Epidermal melanocyte (primary cell): Measurements from ENCODE around the gene PIK3C2G.

Experiments used
- DNase-seq: peaks from one replicate; pipeline ENCODE4 v3.0.0; 2011; ENCODE audit warnings: low spot score; ENCODE audit not compliant: insufficient read length

PIK3C2G gene

DNA sequence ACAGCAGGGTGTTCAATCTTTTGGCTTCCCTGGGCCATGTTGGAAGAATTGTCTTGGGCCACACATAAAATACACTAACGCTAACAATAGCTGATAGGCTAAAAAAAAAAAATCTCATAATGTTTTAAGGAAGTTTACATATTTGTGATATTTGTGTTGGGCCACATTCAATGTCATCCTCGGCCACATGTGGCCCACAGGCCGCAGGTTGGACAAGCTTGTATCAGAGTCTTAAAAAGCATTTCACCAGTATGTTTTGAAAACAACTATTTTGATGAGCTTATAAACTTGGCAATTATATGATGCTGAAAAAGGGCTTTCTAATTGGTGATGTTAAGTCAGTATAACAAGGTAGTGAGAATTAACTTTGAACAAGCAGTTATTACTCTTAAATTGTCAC lies 78.9 kb downstream of the PIK3C2G start:
- DNase-seq, result no peak

DNA sequence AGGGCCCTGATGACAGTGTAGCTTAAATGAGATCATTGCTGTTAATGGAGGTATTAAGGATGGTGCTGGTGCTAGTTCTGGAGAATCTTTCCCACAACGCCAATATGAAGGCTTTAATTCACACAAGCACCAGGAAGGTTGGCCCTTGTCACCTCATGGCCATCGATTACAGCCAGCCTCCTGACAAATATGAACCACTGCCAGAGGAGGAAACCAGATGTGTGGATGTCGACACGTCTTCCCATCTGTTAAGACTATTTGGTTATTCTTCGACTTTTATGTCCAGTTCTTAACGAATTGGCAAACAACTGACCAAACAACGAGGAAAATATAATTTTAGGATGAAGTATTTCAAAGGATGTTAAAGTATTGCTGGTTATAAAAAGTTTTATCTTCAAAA lies 79.5 kb downstream of the PIK3C2G start:
- DNase-seq, result no peak

DNA sequence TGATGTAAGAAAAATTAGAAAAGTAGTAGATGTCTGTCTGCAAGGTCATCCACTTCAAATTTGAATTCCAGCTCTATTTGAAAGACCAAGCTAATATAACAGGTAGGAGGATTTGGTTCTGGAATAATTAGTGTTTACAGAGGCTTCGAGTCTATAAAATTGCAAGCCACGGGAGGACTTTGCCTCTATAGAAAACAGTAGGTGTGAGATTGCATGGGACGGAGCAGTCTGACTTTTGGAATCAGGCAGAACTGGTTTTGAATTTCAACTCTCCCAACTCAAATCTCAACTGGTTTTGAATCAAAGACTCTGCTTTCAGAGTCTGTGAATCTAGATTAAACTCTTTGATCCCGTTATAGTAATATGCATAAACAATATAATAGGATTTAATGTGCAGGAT lies 82.4 kb downstream of the PIK3C2G start:
- no peak for DNase-seq

DNA sequence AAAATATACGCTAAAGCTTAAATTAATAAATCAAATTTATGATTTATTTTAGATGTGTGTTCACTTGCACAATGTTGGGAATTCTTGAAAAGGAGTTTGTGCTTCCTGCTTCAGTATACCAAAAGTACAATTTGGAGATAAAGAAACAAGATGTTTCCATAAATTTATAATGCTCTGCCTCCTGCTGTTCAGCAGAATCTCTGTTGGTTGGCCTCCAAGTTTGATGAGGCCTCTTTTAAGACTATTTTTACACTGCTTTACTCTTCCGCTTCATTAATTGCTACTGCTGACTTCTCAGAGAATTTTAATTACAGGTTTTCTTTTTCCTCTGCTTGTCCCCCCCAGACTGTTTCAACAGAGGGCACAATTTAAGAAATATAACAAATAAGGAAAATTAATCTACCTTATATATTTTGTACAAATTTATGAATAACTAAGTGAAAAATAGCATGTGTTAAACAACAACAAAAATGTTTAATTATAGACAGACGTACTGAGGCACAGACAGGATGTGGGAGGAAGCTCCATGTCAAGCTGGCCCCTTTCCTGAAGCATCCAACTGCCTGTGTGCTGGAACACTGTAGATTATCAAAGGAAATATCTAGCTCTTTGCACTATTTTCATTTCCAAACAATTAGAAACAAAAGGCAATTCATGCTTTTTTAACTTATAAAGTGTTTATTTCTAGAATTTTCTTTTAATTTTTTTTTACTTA lies 83.9 kb downstream of the PIK3C2G start:
- DNase-seq, result no peak

DNA sequence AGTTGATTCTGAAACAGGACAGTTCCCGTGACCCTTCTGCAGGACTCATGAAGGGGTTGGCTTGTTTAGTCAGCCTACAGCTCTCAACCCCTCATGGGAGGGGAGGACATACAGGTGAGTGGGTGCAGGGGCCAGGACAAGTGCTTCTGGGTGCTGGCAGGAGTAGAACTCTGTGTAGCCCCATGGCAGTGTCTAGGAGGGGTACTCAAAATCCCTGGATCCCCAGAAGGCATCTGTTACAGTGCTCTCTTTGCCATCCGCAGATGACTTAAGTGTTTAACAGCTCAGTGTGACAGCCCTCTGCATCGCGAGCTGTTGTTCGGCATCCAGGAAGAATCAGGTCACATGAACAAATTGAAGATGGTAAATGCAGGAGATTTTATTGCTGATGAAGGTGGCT lies 91.0 kb downstream of the PIK3C2G start:
- DNase-seq, result no peak

DNA sequence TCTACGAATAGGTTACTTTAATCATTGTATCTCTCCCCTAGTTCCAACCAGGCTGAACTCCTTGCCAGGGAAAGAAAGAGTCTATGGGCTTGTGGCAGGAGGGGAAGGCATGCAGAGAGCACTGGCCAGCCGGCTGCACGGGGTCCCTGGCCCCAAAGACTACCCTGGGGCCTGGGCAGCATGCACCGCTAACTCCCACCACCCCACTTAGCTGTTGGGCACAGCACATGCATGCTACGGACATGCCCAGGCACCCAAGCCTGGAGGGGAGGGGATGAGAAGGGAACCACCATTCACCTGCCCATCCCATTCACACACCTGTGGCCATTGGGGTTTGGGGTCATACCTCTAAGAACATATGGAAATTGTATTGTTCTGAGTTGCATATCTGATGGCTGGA lies 94.1 kb downstream of the PIK3C2G start:
- DNase-seq, result no peak

DNA sequence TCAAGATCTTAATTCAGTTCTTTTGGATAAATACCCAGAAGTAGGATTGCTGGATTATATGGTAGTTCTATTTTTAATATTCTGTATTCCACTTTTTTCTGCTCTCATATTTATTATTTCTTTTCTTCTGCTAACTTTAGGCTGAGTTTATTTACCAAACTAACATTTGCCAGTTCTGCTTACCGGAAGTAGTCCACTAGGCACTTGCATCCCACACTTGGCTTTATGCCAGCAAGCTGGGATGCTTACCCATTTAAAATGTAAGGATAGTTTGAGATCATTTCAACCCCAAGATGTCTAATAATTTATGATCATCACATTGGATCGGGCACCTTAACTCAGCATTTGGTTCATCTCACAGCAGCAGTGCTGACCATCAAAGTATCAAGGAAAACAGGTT lies 96.8 kb downstream of the PIK3C2G start:
- DNase-seq, result no peak

DNA sequence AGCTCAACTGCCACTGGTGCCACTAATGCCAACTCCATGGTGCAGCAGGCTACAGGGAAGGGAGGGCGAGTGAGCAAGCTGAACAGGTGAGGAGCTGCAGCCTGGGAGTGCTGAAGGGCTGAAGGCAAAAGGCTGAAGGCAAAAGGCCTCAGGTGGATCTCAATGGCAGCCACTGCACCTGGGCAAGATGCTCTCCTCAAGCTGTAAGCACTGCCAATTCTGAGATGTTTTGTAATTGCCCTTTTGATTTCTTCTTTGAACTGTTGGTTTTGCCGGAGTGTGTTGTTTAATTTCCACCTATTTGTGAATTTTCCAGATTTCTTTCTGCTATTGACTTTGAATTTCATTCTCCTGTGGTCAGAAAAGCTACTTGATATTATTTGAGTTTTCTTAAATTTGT lies 97.6 kb downstream of the PIK3C2G start:
- DNase-seq, result no peak

DNA sequence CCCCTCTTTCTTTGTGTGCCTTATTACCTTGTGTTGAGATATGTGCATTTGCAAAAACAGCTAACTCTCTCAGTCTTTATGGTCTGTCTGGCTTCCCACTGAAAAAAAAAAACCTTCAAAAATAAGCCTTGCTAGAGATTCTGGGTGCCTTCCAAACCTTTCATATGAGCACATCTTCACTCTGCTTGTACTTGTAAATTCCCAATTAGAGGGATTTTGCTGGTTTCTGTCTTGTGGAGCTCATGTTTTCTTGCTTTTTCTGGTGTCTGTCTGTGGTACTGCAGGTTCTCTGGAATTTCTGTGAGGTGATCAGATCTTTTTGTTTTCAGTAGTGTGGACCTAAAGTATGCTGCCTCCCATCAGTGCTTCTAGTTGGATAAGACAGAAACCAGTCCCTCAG lies 100.1 kb downstream of the PIK3C2G start:
- DNase-seq, result no peak

DNA sequence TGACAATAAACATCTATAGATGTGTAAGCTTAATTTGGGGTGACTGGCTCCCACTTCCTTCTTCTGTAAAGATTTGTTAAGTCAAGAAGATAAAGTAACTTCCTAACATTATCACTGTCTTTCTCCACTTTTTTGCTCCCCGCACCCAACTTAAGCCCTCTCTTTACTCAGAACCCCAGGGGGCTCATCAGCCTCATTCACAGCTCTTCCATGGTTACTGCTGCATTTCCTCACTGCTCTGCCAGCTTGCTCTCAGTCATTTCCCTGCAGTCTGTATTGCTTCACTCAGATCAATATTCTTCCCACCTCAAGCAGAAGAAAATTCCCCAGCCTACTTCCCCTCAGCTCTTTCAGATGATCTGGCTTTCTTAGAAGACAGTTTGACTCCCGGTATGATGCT lies 102.0 kb downstream of the PIK3C2G start:
- DNase-seq, result no peak

DNA sequence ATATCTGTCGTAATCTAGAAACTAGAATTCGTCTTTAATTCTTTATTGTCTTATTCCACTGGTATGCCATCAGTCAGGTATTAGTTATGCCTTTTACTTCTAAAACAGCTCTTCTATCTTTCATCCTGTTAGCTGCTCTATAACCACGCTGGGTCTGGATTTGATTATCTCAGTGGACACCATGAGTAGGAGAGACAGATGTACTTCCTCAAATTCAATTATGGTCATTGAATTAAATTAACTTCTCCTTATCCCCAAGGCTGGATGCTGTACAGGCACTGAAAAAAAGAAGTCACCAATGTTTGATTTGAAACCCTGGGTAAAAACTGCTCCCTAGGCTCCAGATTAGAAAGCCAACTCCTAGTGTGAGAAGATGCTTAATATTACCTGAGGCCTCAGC lies 107.3 kb downstream of the PIK3C2G start:
- no peak for DNase-seq

DNA sequence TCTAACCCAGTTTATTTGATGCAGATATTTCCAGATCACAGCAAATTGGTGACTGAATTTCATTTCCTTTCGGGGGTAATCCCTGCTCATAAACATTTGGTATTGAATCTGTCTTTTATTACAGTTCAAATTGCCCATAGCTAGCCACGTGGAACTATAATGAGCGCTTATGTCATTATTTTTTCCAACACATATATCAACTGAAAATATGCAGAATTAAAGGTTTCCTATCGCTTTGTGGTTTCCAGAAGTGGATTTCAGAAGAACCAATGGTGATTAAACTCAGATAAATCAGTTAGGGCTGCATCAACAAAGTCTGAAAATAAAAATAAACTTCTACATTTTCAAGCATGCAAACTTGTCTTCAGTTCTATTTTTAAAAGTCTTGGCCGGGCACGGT lies 111.9 kb downstream of the PIK3C2G start:
- DNase-seq, result no peak

DNA sequence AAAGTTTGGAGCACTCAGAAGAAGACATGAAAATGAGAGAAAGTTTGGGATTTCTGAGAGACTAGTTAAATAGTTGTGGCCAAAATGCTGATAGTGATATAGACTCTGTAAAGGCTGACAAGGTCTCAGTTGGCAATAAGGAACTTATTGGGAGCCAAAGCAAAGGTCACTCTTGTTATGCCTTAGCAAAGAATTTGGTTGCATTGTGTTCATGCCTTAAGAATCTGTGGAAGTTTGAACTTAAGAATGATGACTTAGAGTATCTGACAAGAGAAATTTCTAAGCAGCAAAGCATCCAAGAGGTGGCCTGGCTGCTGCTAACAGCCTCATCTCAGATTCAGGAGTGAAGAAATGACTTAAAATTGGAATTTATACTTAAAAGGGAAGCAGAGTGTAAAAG lies 113.8 kb downstream of the PIK3C2G start:
- DNase-seq, result no peak

DNA sequence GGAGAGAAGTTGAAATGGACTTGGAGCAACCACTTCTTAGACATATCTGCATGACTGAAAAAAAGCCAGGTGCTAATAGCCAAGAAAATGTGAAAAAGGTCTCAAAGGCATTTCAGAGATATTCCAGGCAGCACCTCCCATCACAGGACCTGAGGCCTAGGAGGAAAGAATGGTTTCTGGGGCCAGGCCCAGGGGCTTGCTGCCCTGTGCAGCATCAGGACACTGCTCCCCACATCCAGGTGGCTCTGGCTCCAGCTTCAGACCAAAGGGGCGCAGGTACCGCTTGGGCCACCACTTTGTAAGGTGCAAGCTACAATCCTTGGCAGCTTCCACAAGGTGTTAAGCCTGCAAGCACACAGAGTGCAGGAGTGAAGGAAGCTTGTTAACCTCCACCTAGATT lies 114.3 kb downstream of the PIK3C2G start:
- no peak for DNase-seq

DNA sequence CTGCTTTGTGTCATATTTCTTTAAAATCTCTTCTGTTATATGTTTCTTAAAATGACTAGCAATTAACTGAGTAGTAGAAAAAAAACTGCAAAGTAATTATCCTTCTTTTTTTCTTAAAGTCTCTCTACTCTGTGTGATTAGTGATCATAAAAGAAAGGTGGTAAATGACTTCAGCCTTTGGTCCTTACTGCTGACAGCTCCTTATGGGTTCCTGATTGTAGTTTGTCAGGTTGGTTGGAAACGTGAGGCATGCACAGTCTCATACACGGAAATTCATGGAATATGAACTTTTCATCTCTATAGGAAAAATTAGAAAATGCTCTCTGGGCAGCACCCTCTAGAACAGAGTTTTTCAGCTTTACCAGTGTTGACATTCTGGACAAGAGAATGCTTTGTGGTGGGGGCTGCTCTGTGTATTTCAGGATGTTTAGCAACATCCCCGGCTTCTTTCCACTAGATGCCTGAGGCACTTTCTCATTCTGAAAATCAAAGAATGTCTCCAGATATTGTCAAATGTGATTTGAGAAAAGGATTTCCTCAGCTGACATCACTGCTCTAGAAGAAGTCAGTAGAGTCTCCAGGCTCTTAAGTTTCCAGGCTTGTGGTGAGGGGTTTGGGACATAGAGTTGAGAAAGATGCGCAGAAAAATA lies 121.0 kb downstream of the PIK3C2G start:
- DNase-seq, result no peak

DNA sequence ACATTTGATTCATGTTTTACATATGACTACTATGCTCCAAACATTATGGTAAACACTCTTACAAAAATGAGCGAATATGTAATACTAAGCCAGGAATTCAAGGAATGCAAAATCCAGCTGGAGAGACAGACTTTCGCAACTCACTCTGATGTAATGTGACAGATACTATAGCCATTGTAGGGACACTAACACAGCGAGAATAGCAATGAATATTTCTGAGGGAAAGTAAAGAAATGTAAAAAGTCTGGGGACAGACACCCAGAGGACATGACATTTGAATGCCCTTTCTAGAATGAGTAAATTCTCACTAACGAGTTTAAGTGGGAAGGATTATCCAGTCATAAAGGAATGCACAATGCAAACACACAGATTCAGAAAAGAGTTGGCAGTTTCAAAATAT lies 121.9 kb downstream of the PIK3C2G start:
- peak; percentile 57 for DNase-seq

DNA sequence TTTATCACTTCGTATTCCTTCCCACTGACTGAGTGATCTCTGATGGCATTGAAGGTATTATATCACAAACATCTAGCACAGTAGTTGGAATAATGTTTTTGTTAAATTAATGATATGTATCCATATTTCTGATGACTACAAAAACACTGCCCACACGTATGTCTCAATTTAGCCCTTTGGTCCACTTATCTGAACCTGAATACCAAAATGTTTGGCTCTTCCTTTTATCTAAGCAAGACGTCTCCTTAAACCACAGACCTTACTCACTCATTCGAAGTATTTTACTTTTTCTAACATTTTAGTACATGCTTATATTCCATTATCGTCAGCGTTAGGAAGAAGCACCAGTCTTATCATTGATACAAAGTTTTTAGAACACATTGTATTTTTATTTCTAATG lies 126.4 kb downstream of the PIK3C2G start:
- no peak for DNase-seq

DNA sequence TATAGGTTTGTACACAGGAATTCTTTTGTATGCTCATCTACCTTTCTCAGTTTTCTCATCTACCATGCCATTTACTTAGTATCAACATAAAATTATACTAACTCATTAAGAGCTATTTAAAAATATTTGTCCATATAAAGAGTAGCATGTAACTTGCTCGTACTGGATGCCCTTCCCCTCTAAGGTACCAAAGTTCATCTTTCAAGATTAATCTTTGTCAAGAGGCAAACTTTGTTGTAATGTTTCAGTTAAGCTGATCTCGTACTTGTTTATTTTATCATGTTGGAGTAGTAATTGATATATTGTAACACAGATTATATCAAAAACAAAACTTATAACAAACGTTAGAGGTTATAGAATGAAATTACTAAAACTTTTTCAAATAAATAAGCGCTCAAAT lies 128.5 kb downstream of the PIK3C2G start:
- no peak for DNase-seq

DNA sequence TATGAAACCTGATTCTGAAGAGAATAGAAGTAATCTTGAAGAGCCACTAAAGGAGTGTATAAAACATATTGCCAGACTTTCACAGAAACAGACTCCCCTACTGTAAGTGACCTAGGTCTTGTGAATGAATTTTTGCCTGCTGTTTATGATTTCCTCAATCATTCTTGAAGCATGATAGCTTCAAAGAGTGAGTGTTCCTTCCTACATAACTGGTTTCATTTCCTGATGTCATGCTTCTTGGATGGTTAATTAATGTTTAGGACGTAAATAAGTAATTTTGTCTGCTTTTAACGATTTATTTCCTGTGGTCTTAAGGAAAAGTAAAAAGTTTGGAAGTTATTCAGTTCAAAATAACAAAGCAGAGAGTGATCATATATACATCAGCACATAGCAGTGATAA lies 129.8 kb downstream of the PIK3C2G start:
- no peak for DNase-seq

DNA sequence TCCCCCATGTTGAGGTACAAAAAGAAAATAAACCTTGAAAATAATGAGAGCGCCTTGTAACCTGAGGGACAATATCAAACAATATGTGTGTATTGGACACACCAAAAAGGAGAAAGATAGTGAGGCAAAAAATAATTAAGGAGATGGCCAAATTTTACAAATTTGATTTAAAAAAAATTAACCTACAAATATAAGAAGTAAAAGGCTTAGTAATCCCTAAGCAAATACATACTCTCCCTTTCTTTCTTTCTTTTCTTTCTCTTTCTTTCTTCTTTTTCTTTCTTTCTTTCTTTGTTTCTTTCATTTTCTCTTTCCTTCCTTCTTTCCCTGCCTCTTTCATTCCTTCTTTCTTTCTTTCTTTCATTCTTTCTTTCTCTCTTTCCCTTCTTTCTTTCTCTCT lies 133.4 kb downstream of the PIK3C2G start:
- no peak for DNase-seq

DNA sequence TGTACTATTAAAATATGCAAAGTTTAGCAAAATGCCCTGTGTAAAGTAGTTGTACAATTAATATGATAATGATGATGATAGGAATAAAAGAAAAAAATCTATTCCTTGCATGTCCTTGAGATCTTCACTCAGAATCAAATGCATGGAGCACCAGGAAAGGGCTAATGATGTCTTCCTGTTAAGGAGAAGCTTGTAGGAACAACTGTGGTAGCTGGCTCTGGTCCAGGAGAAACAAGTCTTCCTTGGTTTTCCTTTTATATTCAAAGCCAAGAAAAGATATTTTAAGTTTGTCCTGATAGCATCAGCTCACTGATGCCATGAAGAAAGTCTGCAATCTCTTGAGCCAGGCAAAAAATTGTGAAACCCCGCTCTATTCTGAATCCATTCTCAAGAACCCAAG lies 138.9 kb downstream of the PIK3C2G start:
- DNase-seq, result no peak

DNA sequence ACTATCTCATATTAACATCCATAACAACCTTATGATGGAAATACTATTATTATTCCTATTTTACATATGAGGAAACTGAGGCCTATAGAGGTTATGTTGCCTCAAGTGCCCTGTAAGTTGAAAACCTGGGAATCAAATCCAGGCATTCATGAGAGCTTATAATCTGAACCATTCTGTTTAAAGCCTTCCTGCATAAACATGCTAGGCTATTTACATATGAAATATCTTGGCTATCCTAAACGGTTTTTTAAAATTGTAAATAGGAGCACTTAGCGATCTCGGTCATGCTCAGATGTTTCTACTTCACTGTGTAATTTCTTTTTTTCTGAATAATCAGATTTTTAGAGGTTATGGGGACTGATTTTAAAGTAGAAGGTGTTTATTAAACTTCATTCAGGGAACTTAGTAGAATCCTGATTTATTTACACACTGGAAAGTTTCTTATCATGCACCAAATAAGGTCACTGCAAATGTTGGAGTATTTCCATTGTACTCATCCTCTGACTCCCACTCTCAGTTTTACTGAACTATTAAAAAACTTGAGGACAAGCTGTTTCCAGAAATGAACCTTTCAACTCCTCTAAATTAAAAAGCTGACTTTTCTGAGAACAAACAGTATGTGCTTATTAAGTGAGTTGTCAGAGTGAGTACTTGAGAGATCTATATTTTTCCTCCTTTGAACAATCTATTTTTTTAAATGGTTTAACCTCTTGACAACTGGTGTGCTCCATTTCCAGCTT lies 141.7 kb downstream of the PIK3C2G start:
- DNase-seq, result no peak

DNA sequence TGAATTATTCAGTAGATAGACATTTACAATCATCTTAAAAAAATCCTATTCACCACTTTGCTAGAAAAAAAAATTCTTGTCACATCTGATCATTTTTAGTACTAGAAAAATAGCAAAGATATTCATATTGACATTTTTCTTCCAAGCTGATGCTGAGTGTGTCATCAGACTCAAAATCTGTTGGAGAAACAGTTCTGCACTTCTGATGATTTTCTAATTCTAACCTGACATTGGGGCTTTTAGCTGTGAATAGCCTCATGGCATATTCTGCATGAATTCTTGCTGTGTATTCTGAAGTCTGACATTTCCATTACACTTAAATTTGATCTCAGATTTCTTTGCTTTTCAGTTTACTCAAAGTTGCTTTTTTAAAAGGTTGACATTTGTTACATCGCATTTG lies 150.1 kb downstream of the PIK3C2G start:
- no peak for DNase-seq
